GM19463 (cell line): ENCODE data around the gene RGPD8.
"Not testable (repeated sequence)": the region's sequence is repeated elsewhere in the genome, so short reads cannot be mapped to it uniquely, and the experiment has no call there.

Experiments
- ATAC-seq: cut with Tn5 transposase; IDR thresholded peaks from one replicate; pipeline ENCODE4 v1.9.1; 2021; ENCODE audit warnings: mild to moderate bottlenecking, moderate library complexity; ENCODE audit not compliant: unreplicated experiment

Gene RGPD8

DNA sequence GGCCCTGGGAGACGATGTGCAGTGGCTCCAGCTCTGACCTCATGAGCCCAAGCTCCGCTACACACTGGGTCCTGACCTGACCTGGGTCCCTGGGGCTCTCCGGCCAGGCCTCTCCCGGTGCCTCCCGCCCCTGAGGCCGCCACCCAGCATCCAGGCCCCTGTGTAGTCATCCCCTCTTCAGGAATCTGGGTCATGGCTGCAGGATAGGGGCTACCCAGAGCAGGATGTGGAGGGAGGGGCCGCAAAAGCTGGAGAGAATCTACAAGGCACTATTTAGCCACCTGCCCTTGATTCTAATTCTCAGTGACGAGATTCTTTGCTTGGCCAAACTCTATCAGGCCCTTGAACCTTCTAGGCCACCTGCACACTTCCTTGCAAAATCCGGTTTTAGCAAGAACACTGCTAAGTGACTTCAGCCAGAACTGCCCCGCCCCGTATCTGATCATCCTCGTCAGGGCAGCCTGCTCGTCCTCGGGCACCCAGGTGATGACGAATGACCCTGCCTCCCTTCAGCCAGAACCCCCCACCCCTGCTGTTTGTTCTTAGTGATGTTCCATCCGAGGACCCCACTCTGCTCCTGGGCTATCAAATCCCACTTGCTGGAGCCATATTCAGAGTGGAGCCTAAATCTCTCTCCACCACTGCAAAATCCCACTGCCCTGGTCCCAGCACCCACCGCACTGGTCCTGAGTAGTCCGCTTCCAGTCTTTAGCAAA is 2.4 kb upstream of the RGPD8 start:
- not testable (repeated sequence) for ATAC-seq

DNA sequence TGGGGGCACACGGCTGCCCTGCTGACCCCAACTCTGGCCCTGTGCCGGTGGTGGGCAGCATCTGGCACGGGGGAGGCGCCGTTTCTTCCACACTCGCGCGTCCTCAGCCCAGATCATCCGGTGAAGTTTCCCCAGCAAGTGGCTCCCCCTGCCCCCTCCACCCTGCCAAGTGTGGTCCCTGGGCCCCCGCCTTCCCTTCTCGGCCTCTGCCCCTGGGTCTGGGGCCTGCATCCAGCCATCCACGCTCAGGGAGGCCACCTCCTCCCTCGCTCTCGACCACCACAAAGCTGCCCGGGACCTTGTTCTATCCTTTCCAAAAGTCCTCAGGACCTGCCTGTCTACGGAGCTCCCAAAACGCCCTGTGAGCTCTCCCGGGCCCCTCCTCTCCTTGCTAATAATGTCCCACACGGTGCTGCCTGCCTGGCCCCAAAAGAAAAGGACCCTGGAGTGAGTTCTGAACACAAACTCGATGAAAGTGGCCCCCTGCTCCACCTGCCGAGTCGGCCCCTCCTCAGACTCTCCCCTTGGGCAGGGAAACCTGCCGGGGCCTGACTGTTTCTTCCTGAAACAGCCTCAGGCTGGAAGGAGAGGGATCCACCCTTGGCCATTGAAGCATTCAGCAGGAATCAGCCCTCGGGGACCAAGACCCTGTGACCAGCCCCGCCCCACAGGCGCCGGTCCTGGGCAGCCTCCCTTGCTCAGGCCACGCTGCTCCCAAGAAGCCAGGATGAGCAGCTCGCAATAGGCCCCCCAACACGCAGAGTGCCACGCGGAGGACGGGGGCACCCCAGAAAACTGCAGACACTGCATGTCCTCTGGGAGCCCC is 1.7 kb upstream of the RGPD8 start:
- not testable (repeated sequence) for ATAC-seq

DNA sequence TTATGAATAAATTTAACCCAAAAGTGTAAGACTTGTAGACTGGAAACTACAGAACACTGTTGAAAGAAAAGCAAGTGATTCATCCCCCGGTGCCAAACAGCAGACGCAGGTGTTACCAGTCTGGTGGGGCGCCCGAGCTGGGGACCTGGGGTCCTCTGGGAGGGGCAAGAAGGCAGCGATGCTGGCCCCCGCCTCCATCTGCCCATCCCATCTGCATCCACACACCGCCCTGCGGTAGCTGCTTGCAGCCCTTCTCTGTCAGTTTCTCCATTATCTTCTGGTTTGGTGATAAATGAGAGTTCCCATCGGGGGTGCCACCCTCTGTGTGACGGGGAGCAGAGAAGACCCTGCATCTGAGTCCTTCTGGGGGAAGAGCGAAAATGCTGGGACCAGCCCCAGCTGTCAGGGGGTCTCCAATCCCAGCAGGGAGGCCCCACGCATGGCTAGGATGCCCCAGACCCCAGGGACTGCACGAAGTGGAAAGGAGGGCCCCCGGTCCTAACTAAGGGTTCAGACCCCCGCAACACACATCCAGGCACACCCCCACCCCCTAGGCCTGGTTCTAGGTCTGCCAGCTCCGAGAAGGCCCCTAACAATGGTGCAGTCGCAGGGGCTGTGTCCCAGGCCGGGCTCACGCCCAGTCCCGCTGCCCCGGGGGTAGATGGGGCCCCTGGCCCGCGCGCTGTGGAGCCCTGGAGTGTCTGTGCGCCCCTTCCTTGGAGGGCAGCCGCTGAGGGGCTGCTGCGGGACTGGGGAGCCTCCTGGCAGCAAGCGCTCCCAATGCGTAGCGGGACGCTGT is 686 bp upstream of the RGPD8 start:
- ATAC-seq, result no peak

- ATAC-seq, result peak; percentile 37
These were observed 538 bp downstream of the RGPD8 start for GRCh38 chr2:112432735-112433479.

- ATAC-seq, result not testable (repeated sequence)
These were observed 1.1 kb downstream of the RGPD8 start for GRCh38 chr2:112432390-112432734.

DNA sequence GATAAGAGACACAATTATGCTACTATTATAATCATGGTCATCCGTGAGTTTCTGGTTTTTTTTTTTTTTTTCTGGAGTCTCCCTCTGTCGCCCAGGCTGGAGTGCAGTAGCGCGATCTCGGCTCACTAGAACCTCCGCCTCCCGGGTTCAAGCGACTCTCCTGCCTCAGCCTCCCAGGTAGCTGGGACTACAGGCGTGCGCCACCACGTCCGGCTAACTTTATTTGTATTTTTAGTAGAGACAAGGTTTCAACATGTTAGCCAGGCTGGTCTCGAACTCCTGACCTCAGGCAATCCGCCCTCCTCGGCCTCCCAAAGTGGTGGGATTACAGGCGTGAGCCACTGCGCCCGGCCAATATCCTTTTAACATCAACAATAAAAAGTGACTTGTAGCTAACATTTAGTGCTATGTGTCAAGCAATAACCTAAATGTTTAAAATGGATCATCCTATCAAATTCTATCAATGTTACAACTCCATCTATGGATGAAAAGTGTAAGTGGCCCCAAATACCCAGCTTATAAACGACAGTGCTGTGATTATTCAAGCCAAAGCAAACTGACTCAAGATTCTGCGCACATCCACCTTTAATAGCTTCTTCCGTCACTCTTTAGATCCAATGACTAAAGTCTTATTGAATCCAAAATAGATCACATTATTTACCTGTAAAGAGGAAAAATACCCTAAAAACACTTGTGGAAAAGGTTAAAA is 1.7 kb downstream of the RGPD8 start:
- ATAC-seq, result not testable (repeated sequence)

GRCh38 chr2:112424553-112424952 is 8.9 kb downstream of the RGPD8 start:
- not testable (repeated sequence) for ATAC-seq

GRCh38 chr2:112416860-112417259 is 16.6 kb downstream of the RGPD8 start:
- ATAC-seq, result not testable (repeated sequence)

- not testable (repeated sequence) for ATAC-seq
These were observed 73.4 kb downstream of the RGPD8 start for GRCh38 chr2:112360055-112360454.

- not testable (repeated sequence) for ATAC-seq
These were observed 79.1 kb downstream of the RGPD8 start for GRCh38 chr2:112354335-112354734.

DNA sequence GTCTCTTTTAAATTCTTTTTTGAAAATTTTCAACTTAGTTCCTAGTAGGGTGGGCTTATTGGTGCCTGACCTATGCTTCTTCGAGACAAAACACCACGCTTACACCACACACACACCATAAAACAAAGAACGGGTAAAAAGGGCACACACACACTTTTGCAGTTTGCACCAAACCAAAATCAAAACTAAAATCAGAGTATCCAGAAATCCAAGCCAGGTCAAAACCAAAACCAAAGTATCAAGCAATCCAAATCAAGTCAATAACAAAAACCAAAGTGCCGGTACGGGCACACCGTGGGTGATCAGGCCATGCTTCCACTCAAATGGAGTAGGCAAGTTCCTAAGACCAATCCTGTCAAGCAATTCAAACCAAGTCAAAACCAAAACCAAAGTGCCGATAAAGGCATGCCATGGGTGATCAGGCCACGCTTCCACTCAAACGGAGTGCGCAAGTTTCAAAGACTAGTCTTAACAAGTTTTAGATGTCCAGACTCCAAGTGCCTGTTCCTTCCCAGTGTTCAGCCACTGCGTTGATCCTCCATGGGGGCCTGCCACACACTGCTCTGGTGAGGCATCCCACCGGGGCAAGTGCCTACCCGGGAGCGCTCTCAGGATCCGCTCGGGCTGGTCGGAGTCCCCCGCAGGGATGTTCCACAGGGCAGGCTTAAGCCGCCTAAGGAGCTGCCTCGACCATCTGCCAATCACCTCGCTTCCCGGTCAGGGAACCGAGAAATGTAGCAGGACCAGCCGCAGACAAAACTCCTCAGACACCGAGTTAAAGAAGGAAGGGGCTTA is 80.4 kb downstream of the RGPD8 start:
- not testable (repeated sequence) for ATAC-seq

- not testable (repeated sequence) for ATAC-seq
These were observed 81.2 kb downstream of the RGPD8 start for GRCh38 chr2:112352292-112352691.

GRCh38 chr2:112345030-112346027 is 88.1 kb downstream of the RGPD8 start:
- no peak for ATAC-seq

GRCh38 chr2:112343827-112344585 is 89.4 kb downstream of the RGPD8 start:
- ATAC-seq, result no peak

- ATAC-seq, result no peak
These were observed 91.3 kb downstream of the RGPD8 start for GRCh38 chr2:112342067-112342550.

DNA sequence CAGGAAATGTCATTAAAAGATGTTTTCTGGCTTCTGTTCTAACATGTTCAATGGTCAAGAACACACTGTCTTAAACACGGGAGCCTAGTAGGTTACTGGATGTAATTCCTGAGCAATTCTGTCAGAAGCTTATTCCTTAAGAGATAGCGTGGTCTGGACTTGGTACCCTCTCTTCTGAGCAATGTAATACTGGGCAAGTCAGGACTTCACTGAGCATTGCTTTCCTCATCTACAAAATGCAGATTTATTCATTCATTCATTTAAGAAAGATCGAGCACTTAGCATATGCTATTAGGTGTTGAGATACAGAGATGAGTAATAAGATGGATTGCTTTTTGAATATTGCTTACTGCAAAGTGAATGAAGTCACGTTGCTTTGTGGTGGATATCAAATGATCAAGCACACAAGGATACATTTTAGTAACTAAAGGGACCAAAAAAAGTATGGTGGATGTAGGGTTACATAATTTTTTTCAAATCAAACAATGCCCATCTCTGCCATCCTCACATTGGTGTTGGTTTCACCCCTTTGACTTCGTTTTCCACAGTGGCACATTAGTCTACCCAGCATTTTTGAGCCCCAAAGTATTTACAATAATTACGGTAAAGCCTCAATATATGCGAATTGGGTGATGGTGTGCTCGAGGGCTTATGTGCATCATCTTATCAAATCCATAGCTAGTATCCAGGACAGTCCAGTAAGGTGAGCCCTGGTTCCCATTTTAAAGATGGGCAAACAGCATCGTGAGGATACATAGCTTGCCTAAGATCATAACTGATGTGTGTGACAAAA is 92.8 kb downstream of the RGPD8 start:
- no peak for ATAC-seq
